ENCODE data around the gene VPS4A. TPM values are rescaled to one million over a fixed set of nuclear protein-coding genes. Genes with fewer than 3 reads are reported as not detected.

Gene VPS4A
- total and polyA plus RNA-seq, 2 of the 8 experiments (the other 6 are each of a cell fraction or from before 2014, with no cell fraction given), result 14.1 to 24.1 TPM

DNA sequence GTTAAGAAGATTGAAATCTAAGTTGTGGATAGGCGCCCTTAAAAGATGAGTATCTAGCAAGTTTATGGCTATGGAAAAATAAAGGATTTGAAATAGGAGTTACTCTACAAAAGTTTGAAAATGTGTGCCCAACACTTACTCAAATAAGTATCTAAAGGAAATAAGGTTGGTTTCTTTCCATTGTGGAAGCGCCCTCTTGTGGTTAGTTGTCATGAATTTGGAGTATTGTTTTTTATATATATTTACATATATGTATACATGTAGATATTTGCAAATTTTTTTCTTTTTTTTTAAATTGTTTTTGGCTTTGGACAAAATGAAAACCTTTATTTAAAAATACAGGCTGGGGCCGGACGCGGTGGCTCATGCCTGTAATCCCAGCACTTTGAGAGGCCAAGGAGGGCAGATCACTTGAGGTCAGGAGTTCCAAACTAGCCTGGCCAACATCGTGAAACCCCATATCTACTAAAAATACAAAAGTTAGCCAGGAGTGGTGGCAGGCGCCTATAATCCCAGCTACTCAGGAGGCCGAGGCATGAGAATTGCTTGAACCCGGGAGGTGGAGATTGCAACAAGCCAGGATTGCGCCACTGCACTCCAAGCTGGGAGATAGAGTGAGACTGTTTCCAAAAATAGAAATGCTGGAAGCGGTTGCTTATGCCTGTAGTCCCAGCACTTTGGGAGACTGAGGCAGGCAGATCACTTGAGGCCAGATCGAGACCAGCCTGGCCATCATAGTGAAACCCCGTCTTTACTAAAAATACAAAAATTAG, 24.0 kb upstream of the VPS4A start:
- FAIRE-seq, result no peak
- TF ChIP-seq, protein P1, sequence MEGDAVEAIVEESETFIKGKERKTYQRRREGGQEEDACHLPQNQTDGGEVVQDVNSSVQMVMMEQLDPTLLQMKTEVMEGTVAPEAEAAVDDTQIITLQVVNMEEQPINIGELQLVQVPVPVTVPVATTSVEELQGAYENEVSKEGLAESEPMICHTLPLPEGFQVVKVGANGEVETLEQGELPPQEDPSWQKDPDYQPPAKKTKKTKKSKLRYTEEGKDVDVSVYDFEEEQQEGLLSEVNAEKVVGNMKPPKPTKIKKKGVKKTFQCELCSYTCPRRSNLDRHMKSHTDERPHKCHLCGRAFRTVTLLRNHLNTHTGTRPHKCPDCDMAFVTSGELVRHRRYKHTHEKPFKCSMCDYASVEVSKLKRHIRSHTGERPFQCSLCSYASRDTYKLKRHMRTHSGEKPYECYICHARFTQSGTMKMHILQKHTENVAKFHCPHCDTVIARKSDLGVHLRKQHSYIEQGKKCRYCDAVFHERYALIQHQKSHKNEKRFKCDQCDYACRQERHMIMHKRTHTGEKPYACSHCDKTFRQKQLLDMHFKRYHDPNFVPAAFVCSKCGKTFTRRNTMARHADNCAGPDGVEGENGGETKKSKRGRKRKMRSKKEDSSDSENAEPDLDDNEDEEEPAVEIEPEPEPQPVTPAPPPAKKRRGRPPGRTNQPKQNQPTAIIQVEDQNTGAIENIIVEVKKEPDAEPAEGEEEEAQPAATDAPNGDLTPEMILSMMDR (IDR thresholded peaks at IDR 0.05; ENCODE audit: control extremely low read depth in 1 of 3, insufficient read depth in 1 of 3, low read depth in 1 of 3, low read length in 3 of 3), result peak in 2 of 3 experiments; percentile 10 to 25; a peak in 2 of 4 replicates
- TF ChIP-seq CTBP2 (IDR thresholded peaks at IDR 0.05; ENCODE audit: borderline replicate concordance, insufficient read depth, insufficient read length, low read length), result no peak
- no peak for TF ChIP-seq TCF12 (IDR thresholded peaks at IDR 0.05; ENCODE audit: low read depth, low read length)
- TF ChIP-seq TBP (IDR thresholded peaks at IDR 0.05; ENCODE audit: low read depth, low read length), result no peak

More for the DNA sequence above, 24.0 kb upstream of the VPS4A start:
- Histone ChIP-seq H2BK120ac (replicated peaks; ENCODE audit: low read depth, low read length) (no peak overlapping the region), H4K8ac (ENCODE audit: extremely low read depth, insufficient read depth, low read length) (no peak overlapping the region), H2AFZ (ENCODE audit: low read length) (no peak overlapping the region), H3K9ac (replicated peaks in 1 of 4; ENCODE audit: extremely low read depth in 1 of 4, low read depth in 3 of 4, low read length in 3 of 4) (no peak overlapping the region), H2BK12ac (ENCODE audit: low read depth, low read length) (no peak overlapping the region), H3K79me1 (ENCODE audit: low read depth, low read length) (no peaks in the 10 kb centered on the region), H3K23ac (ENCODE audit: insufficient read length) (no peak overlapping the region), H2BK5ac (ENCODE audit: low read depth, low read length) (no peak overlapping the region), H2BK15ac (ENCODE audit: low read length) (no peak overlapping the region), H3K56ac (replicated peaks; ENCODE audit: insufficient read length, low read depth, low read length) (no peak overlapping the region), H3K27ac (ENCODE audit: low read depth, low read length) (no peak overlapping the region), H2BK20ac (ENCODE audit: low read length) (no peak overlapping the region), H3K14ac (ENCODE audit: insufficient read length) (no peak overlapping the region), H3K27me3 (replicated peaks in 1 of 4; ENCODE audit: control insufficient read depth in 3 of 4, extremely low read depth in 1 of 4, insufficient read depth in 3 of 4, low read length in 3 of 4) (no peaks in the 10 kb centered on the region), H4K5ac (ENCODE audit: insufficient read length, low read depth, low read length) (no peak overlapping the region), H3K18ac (ENCODE audit: extremely low read depth, low read length) (no peak overlapping the region), H3K4me1 (replicated peaks in 1 of 4; ENCODE audit: control insufficient read depth in 3 of 4, insufficient read depth in 4 of 4, low read length in 3 of 4) (no peaks in the 10 kb centered on the region), H4K91ac (replicated peaks; ENCODE audit: insufficient read length, low read length) (no peak overlapping the region), H4K20me1 (replicated peaks in 1 of 2; ENCODE audit: control insufficient read depth in 1 of 2, insufficient read depth in 2 of 2, low read length in 2 of 2) (no peaks in the 10 kb centered on the region), H3K4me3 (ENCODE audit: extremely low read depth in 1 of 4, insufficient read depth in 2 of 4, low read depth in 3 of 4, low read length in 4 of 4) (no peak overlapping the region), H3K4me2 (ENCODE audit: insufficient read depth in 1 of 2, low read depth in 2 of 2, low read length in 2 of 2) (no peak overlapping the region), H3K23me2 (ENCODE audit: low read depth, low read length) (no peaks in the 10 kb centered on the region), H3K36me3 (ENCODE audit: control insufficient read depth in 2 of 4, insufficient read depth in 4 of 4, low read length in 3 of 4) (peaks cover 0 to 3% (median 1%) of the 10 kb centered on the region in 4 experiments; a peak in 2 of 8 replicates), H3K9me3 (ENCODE audit: insufficient read depth in 2 of 2, low read depth in 1 of 2, low read length in 1 of 2) (no peaks in the 10 kb centered on the region), H3K4ac (replicated peaks; ENCODE audit: insufficient read length, low read depth, low read length) (no peak overlapping the region), H2AK5ac (ENCODE audit: low read depth, low read length) (no peak overlapping the region), H3K79me2 (ENCODE audit: control insufficient read depth in 1 of 2, insufficient read depth in 2 of 2, low read length in 2 of 2) (no peaks in the 10 kb centered on the region)
- POLR2A ChIA-PET (ENCODE audit: partially characterized antibody), result no interaction called here
- DNase-seq (ENCODE audit: low read depth in 1 of 2, low spot score in 2 of 2), result no peak
- CTCF ChIA-PET (ENCODE audit: partially characterized antibody), result interaction anchor here (0.7 to 6.4 kb wide), 18 partner anchors 9 to 441 kb away, joined by 3 to 65 read pairs (median 4); no protein-coding TSS in a partner anchor
- 82% methylated on average over 13 of the region's 13 CpGs; no CpG with 5 or more reads in 1 of the 2 experiments for WGBS, 2 experiments (ENCODE audit: extremely low coverage in 1 of 2, insufficient coverage in 1 of 2, insufficient read length in 1 of 2, insufficient replicate concordance in 2 of 2, low coverage in 1 of 2, low lambda C conversion rate in 2 of 2, missing lambda C conversion rate in 1 of 2)

Measured in H1 (cell line).